Measurements from ENCODE around the gene SYPL1. TPM values are rescaled to one million over a fixed set of nuclear protein-coding genes. Genes with fewer than 3 reads are reported as not detected.
"Not testable (repeated sequence)": the region's sequence is repeated elsewhere in the genome, so short reads cannot be mapped to it uniquely, and the experiment has no call there.

SYPL1 gene
- 14.6 and 15.3 TPM in 2 replicates for polyA plus RNA-seq (2014; cell fraction: cytosol; rRNA removed)
- 11.6 and 12.3 TPM in 2 replicates for polyA plus RNA-seq (2014; cell fraction: nucleus; rRNA removed)

DNA sequence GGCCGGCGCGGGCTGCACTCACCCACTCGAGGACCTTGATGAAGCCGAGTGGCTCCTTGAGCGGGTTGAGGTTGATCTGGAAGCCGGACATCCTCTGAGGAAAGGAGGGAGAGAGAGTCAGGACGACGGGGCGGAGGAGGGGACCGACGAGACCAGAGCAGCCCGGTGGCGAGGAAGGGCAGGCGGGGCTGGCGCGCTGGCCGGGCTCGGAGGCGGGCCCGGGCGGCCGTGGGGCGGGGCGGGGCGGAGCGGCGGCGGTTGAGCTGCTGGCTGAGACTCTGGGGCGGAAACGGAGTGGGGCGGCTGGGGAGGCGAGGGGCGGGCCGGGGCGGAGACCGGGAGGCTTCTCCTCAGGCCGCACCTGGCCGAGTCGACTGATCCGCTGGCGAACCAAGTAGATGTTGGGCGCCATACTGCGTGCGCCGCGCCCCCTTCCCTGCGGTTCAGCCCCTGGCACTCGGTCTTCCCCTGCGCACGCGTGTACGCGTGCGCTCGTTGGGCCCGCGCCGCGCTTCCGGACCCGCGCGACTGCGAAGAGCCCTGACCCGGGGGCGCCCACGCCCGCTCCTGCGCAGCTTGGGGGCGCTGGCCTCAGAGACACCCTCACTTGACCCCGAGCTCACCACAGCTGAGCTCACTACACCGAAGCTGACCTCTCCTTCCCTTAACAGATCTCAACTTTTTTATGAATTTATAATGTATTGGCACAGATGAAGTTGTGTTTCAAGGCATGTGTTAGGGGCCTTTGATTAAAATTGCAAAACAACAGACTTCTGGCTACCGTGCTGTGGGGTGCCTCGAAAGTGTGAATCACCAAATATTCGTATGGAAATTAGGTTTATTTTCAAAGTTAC, at the start of gene SYPL1:
Gene SYPL1, minus strand, starts transcription at position 195 of the 854 bp plus-strand sequence. Its CDS starts 104 bp downstream, at position 91.
- DNase-seq (ENCODE audit: low spot score), result peak; percentile 85

DNA sequence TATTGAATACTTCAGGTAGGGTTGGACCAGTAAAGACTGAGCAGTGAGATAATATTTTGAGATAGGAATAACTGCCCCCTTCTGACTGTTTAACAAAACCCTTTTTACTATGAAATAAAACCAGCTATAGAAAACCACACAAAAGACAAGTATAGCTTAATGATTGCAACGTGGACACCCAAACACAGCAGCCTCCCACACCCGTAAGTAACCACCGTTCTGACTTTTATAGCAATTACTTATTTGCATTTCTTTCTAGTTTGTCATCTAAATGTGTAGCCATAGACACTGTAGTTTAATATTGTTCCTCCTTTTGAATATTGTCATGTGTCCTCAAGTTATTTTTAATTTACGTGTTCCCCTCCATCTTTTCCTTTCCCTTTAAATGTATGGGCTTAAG, 42.9 kb upstream of the SYPL1 start:
- no peak for DNase-seq (ENCODE audit: low spot score)

DNA sequence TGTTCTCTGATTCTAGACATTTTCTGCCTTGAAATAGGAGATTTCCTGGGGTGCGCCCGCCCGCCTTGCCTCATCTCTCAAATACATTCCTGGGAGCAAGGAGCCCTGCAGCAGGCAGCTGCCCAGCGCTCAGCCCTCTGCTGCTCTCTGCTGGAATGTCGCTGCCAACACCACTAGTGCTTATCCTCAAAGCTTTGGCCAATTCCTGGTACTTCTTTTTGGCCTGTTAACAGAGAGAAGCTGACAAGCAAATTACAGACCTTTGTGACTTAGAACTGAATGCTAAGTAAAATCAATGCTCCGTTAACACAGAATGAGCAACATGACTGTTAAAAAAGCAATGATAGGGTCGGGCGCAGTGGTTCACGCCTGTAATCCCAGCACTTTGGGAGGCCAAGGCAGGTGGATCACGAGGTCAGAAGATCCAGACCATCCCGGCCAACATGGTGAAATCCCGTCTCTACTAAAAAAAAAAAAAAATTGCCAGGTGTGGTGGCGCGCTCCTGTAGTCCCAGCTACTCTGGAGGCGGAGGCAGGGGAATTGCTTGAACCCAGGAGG, 41.9 kb upstream of the SYPL1 start:
- DNase-seq (ENCODE audit: low spot score), result peak; percentile 74

DNA sequence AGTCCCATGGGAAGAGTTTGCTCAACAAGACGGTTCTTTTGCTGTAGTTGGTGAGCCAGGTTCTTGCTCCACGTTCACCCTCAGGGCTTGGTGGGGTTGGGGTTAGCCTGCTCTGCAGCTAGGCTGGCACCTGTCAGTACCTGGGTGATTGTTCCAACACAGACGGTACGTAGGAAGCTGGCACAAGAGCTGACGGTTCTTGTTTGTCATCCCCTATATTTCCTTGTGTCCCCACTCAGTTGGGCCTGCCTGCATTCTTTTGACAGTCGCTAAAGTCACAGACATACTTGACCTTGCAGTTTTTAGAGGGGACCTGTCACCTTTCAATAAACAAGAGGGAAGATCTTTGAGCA, 40.2 kb upstream of the SYPL1 start:
- DNase-seq (ENCODE audit: low spot score), result no peak

DNA sequence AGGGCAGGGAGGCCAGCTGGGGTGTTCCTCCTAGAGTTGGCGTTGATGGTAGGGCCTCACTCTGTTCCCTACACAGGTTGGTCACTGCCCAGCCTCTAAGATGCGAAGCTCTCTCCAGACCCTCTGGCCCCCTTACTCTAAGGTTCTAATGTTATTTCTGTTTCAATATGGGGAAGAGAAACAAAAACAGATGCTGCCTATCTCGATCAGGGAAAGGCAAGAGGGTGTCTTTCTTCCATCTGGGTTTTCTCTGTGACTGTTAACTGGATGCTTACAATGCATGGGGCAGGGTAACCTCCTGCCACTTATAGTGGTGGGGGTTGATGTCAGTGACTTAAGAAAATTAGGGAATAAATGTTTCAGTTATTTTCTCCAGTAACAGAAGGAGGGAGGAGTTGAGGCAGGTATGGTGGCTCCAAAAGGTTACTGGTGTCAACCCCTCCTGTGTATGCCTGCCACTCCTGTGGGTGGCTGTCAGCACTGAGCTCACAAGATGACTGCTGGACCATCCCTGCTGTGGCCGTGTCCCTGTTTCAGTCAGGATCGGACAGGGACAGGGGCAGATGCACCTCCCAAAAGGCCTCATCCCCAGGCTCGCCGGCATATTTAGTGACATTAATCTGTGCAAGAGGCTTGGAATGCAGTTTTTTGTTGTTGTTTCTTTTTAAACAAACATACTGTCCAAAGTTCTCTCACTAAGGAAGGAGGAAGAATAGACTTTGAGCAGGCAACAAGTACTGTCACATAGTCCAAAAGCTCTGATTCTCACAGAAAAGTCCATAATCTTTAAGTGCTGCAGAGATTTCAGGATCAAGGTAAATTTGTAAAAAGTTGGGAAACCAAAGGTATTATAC, 39.6 kb upstream of the SYPL1 start:
- no peak for DNase-seq (ENCODE audit: low spot score)

DNA sequence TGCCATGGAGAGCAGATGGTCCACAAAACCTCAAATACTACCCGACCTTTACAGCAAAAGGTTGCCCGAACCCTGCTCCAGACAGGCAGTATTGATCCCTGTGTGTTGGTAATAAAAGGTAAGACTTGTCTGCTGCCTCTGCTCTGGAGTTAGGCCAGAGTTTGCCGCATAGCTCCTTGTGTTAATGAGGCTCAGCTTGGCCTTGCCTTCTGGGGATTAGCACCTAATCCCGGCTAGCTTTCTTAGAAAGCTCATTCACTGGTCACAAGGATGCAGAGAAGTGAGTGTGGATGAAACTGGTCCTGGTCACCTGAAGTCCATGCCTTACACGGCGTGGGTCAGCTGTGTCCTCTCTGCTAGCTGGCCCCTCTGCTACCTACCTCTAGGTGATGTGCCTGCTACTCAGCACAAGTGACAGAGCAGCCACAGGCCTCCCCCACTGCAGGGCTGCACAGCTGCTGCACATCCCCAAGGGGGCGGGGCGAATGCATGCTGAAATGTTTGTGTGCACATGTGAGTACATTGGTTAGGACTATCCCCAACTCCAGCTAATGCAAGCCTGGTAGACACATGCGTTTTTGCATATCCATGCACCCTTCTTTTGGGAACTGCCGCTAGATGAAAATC, 31.7 kb upstream of the SYPL1 start:
- DNase-seq (ENCODE audit: low spot score), result peak; percentile 39

DNA sequence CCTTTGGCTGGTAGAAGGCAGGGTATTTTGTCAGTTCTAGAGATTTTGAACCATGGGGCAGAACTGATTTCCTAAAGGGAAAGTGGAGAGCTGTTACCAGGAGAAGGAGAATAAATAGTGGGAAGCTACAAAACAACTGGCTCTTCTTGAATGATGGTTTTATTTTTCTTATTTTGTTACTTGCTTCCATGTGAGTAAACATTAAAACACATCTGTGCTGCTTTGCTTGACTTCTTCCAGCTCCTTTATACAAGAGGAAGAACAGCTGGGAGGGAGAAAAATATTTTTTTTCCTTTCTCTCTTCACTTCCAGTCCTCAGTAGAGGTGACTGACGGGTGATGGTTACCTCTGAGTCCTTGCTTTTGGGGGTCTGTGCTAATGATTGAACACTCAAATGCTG, 30.0 kb upstream of the SYPL1 start:
- DNase-seq (ENCODE audit: low spot score), result no peak

DNA sequence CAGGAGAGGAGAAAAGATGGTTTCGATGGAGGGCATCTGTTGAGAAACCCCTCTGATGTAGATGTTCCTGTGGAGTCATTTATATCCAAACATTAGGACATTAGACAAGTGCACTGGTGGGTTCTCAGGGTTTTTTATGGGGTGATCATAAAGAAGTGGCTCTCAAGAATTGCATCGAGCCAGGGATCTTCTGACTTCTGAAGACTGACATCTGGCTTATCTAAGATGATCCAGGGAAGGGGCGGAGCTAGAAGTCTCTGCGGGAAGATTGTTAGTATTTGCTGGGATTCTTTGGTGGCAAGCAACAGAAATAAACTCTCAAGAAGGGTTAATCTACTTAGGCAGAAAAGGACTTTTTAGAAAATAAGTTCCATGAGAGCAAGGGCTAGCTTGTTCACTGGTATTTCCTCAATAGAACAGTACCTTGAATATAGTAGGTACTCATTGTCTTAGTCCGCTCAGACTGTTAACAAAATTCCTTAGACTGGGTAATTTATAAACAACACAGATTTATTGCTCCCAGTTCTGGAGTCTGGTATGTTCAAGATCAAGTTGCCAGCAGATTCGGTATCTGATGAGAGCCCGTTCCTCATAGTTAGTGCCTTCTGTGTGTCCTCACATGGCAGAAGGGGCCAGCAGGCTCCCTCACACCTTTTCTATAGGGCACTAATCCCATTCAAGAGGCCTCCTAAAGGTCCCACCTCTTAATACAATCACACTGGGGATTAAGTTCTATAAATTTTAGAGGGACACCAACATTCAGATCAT, 28.5 kb upstream of the SYPL1 start:
- no peak for DNase-seq (ENCODE audit: low spot score)

DNA sequence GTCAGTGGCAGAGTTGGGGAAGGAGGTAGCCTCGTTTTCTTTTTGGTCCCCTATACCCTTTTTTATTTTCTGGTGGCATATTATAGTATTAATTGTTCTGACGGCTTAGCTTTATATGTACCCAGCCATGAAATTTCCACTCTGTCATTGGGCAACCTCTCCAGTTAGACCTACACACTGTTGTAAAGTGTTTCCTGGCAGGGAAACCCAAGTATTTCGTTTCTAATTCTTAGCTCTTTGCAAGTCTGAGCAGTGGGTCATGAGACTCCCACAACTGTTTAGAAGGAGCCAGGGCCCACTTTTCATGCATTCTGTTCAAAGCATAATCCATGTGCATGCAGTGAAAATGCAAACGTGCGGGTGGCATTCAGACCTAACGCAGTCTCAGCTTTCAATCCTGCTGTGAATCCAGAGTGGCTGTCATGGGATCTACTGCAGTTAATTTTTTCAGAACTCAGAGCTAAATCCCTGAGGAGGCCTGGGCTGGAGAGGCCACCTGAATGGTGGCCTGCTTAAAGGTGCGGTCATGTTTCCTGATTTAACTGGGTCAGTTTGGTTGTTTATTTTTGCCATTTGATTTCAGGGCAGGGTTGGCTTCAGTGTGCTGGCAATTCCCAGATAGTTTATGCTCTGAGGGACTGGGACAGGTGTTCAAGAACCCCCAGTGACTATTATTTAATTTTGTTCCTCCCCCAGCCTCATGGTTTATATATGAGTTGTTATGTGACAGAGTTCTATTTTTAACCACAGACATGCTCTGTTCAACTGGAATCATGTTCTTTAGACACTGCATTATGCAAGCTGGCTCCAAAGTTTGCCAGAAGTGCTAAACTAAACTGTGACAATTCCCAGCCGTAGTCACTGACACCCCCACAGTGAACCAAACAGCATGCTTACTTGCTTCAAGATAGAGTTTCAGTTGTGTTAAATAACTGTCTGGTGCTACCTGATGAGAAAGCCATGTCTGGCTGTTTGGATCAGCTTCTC, 27.4 kb upstream of the SYPL1 start:
- DNase-seq (ENCODE audit: low spot score), result no peak

DNA sequence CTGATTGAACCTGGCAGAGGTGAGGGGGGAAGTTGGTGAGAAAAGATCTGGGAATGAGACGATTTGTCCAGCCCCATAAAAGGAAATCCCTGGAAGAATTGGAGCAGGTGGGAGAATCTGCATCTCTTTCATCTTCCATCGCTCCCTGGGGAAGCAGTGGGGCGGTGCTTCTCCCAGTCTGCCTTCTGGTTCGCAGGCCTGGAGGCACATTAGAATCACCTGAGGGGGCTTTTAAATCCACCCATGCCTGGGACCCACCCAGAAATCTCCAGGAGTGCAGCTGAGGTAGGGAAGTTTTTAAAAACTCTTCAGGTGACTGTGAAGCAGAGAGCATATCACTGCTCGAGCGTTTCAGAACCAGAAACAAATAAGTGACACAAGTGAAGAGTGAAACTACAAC, 26.7 kb upstream of the SYPL1 start:
- no peak for DNase-seq (ENCODE audit: low spot score)

DNA sequence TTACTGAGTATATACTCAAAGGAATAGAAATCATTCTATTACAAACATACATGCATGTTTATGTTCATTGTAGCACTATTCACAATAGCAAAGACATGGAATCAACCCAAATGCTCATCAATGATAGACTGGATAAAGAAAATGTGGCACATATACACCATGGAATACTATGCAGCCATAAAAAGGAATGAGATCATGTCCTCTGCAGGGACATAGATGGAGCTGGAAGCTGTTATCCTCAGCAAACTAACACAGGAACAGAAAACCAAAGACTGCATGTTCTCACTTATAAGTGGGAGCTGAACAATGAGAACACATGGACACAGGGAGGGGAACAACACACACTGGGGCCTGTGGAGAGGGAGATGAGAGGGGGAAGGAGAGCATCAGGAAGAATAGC, 26.1 kb upstream of the SYPL1 start:
- not testable (repeated sequence) for DNase-seq (ENCODE audit: low spot score)

DNA sequence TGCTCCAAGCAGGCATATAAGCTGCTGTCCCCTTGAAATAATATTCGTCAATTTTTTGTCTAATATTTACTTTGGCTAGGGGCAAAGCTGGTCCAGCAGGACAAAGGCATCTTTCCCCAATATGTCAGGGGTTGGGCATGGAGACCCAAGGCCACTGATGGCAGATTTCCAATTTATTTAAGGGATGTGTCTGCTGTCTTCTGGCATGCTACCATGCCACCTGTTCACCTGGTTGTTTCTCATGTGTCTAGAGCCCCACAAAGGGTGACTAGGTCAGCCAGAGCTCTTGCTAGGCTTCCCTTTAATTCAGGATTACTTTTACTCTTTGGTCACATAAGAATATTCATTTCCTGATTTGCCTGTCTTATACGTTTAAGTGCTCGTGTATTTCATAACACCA, 22.1 kb upstream of the SYPL1 start:
- no peak for DNase-seq (ENCODE audit: low spot score)

DNA sequence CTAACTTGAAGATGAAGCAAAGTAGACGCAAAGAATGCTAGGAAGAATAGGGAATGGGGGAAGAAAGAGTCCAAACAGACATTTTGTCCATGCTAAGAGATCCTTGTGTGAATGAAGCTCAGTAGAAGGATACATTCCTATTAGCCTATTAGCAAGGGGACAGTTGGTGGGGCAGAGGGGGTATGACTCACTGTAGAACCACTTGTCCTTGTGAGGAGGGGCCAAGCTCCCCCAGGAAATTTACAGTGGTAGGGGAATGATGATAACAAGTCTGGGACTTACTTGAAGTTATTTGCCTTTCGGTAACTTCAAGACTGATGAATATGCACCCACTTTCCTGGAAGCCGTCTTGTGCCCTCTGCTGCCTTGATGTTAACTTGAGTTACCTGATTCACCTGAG, 17.2 kb upstream of the SYPL1 start:
- DNase-seq (ENCODE audit: low spot score), result no peak

DNA sequence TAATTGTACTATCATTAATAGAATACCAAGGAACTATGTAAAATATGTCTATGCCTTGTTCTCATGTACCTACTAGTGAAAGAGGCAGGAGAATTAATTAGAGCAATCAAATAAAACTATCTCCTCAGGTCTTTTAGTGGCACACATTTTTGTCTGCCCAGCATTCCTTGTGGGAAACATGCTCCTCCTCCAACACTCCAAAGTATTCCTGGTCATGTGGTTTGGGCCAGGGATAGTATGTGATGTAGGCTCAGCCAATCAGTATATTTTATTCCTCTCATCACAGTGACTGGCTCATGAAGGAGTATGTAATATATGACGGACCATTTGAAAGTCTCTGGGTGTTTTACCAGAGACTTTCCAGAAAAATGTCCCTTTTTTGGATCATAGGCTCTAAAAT, 16.7 kb upstream of the SYPL1 start:
- no peak for DNase-seq (ENCODE audit: low spot score)

DNA sequence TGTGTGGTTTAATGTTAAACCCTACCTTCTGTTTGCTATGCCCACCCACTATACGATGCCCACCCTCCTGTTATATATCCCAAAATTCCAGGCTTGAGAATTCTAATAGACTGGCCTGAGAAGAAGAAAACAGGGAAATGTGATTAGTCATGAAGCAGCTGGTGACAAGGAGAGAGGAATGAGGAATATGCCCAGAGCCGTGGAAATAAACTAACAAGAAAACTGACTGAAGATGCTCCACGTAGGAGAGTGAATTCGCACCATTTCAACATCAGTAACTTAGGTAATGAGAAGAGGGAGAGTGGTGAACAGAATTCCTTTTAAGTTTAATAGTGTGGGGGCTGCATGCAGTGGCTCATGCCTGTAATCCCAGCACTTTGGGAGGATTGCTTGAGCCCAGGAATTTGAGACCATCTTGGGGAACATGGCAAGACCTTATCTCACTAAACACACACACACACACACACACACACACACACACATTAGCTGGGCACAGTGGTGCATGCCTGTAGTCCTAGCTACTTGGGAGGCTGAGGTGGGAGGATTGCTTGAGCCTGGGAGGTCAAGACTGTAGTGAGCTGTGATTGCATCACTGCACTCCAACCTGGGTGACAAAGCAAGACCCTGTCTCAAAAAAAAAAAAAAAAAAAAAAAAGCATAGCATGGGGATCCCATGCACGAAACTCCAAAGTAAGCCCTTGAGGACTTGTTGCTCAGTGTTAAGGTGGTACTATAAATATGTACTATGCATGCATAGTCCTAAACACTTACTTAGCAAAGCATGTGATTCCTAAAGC, 16.1 kb upstream of the SYPL1 start:
- DNase-seq (ENCODE audit: low spot score), result no peak

DNA sequence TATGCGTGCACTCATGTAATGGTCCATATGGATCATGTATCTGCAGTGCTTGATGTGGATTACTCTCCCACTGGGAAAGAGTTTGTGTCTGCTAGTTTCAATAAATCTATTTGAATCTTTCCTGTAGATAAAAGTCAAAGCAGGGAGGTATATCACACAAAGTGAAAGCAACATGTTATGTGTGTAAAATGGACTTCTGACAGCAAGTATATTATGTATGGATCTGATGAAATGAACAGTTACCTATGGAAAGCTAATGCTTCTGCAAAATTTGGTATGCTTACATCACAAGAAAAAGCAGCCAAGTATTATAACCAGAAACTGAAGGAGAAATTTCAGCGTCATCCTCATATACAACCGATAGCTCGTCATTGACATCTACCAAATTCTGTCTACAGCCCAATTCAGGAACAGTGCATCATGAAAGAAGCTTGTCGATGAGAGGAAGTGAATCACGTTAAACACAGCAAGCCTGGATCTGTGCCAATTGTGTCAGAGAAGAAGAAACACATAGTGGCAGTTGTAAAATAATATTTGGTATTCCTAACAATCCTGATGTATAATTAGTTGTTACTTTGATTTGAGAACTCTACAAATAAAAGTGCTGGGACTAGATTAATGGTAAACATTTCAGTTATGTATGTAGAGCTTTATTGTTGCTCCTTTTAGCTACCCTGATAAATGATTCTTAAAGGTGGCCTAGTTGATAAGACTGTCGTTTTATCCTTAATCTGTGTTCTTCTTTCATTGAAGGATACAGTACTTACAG, 14.2 kb upstream of the SYPL1 start:
- DNase-seq (ENCODE audit: low spot score), result no peak

DNA sequence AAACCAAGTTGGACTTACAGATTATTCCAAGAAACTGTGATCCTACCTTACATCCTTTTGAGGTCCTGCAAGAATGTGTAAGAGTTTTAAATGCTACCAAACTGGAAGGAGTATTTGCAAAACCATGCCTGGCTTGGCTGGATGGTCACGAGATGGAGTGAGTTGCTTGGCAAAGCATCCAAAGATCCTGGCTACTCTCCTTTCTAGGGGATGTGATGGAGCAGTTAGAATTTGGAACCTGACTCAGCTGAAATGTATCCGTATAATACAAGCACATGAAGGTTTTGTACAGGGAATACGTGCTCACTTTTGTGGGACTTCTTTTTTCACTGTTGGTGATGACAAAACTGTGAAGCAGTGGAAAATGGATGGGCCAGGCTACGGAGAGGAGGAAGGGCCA, 13.3 kb upstream of the SYPL1 start:
- no peak for DNase-seq (ENCODE audit: low spot score)

DNA sequence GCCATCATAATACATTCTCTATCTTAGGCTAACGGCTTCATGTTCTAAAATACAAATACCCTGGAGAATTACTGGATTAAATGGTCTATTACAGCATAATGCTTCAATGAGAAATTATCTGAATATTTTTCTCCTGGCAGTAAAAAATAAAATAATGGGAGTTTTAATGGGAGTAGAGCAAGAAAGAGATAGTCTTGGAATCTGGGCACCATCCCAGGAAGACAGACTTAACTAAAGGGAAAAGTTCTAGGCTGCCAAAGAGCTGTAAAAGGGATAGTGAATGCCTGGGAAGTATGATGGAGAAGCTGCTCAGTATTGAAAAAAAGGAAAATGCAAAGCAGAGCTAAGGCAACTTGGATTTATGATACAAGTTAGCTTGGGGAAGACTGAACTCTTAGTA, 12.1 kb upstream of the SYPL1 start:
- DNase-seq (ENCODE audit: low spot score), result no peak
